GM12891 (cell line): ENCODE measurements around the gene B3GNT2.

Experiments
- POLR2A ChIP-seq: IDR thresholded peaks from 2 replicates; pipeline ENCODE4 v1.6.1; 2011; ENCODE audit warnings: low read depth, low read length, control low read depth
- POLR2AphosphoS5 ChIP-seq: IDR thresholded peaks from 2 replicates; pipeline ENCODE4 v1.6.1; 2011; ENCODE audit warnings: low read depth, low read length, control low read depth

GRCh38 chr2:62192811-62193210, 3.1 kb upstream of the B3GNT2 start:
- TF ChIP-seq POLR2A = no peak
- TF ChIP-seq POLR2AphosphoS5 = no peak
